22Rv1 (cell line): ENCODE measurements around the gene UIMC1.

Experiments
- H3K27ac ChIP-seq: fragments of 450-650 bp; 2 replicates; pipeline ENCODE4 v1.5.1; 2017
- CTCF ChIP-seq: fragments of 450-650 bp; IDR thresholded peaks from 2 replicates; pipeline ENCODE4 v1.5.1; 2017; ENCODE audit warnings: mild to moderate bottlenecking
- ZFX ChIP-seq: fragments of 450-650 bp; IDR thresholded peaks from 2 replicates; pipeline ENCODE4 v1.6.1; 2017; ENCODE audit warnings: antibody characterized with exemption, borderline replicate concordance

The UIMC1 gene

DNA sequence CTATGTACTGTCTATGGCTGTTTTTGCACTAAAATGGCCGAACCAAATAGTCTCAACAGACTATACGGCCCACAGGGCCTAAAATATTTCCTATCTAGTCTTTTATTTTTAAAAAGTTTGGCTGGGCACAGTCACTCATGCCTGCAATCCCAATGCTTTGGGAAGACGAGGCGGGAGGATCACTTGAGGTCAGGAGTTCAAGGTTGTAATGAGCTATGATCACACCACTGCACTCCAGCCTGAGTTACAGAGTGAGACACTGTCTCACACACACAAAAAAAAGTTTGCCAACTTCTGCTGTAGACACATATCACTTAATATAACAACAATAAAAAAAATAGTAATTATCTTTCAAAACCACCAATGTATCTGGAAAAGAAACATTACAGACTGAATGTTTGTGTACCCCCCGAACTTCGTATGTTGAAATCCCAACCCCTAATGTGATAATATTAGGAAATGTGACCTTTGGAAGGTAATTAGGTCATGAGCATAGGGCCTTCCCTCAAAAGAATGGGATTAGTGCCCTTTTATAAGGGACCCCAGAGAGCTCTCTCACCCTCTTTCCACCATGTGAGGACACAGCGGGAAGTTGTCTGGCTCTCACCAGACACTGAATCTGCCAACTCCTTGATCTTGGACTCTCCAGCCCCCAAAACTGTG lies 53.9 kb downstream of the UIMC1 start:
- no peak overlapping the region for H3K27ac ChIP-seq
- TF ChIP-seq ZFX (no peak), CTCF (no peak)

DNA sequence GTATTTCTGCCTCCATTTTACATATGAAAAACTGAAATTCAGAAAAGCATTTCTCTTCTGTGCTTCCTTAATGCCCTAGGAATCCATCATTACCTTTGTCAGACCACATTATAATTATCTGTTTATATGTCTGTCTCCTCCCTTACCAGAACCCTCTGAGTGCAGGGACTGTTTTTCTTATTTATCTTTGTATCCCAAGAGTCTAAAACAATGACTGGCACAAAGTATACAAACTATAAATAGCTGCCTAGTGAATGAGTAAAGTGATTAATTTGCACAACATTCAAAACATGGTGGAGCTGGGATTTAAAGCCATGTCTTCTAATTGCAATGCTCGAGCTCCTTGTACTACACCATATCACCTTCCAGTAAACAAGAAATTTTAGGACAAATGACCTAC lies 58.1 kb downstream of the UIMC1 start:
- H3K27ac ChIP-seq = no peak overlapping the region
- TF ChIP-seq CTCF = no peak
- TF ChIP-seq ZFX = no peak

DNA sequence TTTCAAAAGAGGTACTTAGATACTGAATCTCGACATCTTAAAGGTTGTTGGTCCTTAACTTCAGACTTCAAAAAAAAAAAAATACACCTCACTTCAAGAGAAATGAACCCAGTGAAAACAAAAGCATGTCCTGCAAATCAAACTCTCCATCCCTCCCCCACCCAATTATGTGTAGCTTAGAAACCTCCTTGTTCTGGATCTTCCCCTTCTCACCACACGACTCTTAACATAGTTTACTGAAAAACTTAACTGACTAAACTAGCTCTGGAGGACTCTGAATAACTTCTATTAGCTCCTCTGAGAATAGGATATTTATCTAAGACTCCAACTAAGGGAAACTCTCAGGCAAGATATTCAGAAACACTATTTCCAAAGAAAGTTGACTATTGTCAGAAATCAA lies 58.7 kb downstream of the UIMC1 start:
- H3K27ac ChIP-seq = no peak overlapping the region
- TF ChIP-seq CTCF = no peak
- no peak for TF ChIP-seq ZFX

DNA sequence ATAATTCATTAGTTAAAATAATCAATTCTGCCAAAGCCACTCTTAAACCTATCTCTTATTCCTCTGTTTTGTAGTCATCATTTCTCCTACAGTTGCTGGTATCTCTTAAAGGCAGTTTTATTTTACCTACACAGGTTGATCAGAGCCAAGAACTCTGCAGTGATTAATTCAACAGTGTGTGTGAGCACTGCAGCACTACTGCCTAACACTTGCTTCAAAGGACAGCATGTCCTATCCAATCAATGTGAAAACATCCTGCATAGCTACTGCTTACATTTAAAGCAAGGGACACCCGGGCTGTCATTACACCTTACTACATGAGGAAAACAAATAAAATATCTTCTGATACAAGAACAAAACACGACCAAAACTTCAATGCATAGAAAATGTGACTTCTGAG lies 62.3 kb downstream of the UIMC1 start:
- no peak overlapping the region; the same call in 1 of the 2 replicates for H3K27ac ChIP-seq
- no peak for TF ChIP-seq CTCF
- no peak for TF ChIP-seq ZFX

DNA sequence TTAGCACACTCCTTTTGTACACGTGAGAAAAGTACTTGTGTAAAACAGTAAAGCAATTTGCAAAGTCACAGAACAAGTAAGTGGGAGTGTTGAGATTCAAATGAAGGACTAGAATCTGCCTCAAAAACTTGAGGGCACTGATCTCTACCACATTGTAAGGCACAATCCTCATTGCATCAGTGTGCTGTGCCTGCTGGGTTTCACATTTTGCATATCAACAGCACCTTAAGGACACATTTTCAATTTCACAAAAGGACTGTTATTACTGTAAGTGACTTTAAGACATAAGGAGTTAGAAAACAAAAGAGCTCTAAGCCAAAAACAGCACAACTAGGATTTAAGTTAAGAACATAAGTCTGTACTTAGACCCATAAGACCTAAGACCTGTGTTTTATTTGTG lies 62.8 kb downstream of the UIMC1 start:
- no peak overlapping the region for H3K27ac ChIP-seq
- TF ChIP-seq ZFX (no peak), CTCF (no peak)

DNA sequence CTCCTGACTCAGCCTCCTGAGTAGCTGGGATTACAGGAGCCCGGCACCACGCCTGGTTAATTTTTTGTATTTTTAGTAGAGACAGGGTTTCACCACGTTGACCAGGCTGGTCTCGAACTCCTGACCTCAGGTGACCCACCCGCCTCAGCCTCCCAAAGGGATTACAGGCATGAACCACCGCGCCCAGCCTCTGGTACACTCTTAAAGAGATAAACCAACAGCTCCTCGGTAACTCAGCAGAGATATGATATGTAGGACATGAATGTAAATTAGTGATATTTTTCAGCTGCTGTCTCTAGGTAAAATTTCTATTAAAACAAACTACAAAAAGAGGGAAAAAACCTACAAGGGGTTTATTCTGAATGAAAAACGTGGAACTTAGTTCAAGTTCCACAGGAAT lies 64.6 kb downstream of the UIMC1 start:
- no peak overlapping the region for H3K27ac ChIP-seq
- TF ChIP-seq ZFX (no peak), CTCF (no peak)

DNA sequence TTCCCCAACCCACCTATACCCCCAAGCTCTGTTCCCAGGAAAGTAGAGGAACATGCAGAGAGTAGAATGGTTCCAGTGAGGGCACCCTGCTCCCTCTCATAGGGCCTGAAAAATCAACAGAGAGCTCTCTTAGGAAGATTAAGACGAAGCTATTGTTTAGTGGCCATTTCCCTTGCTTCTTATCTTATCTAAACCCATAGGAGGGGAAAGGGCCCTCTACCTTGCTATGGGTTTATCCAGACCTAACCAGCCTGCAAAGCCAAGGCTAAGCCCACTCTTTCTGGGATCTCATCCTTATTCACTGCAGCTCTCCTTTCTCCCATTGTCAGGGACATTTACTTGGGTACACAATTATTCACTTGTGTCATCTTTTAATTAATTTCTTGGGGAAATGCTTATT lies 68.1 kb downstream of the UIMC1 start:
- no peak for TF ChIP-seq ZFX
- TF ChIP-seq CTCF = no peak

More for the DNA sequence above, 68.1 kb downstream of the UIMC1 start:
- H3K27ac ChIP-seq = no peak overlapping the region
